DMS79 treated with DMSO at 0.1 percent for 48 hours (cell line): ENCODE measurements around the gene RHOJ.
"Not testable (repeated sequence)": the region's sequence is repeated elsewhere in the genome, so short reads cannot be mapped to it uniquely, and the experiment has no call there.

Source experiments
- DNase-seq: peaks from one replicate; lab custom pipeline; 2025; lab: John Stamatoyannopoulos, UW

Gene RHOJ

GRCh38 chr14:63297372-63298063 is 93.3 kb downstream of the RHOJ start:
- DNase-seq, result no peak

- no peak for DNase-seq
Observed at GRCh38 chr14:63299351-63300110, 95.3 kb downstream of the RHOJ start.

GRCh38 chr14:63300854-63301253 is 96.6 kb downstream of the RHOJ start:
- no peak for DNase-seq

GRCh38 chr14:63301891-63302534 is 97.8 kb downstream of the RHOJ start:
- DNase-seq, result no peak

GRCh38 chr14:63304429-63304828 is 100.2 kb downstream of the RHOJ start:
- DNase-seq, result not testable (repeated sequence)

- no peak for DNase-seq
Observed at GRCh38 chr14:63308723-63309317, 104.6 kb downstream of the RHOJ start.

- DNase-seq, result no peak
Observed at GRCh38 chr14:63318835-63319234, 114.6 kb downstream of the RHOJ start, which contains the start of gene GPHB5. GPHB5 (minus strand) TSS chr14:63318935; CDS start chr14:63317849, 1,086 bp downstream.

GRCh38 chr14:63322472-63322871 is 118.2 kb downstream of the RHOJ start:
- DNase-seq, result no peak

- no peak for DNase-seq
Observed at GRCh38 chr14:63322897-63323573, 118.8 kb downstream of the RHOJ start.

GRCh38 chr14:63326840-63327239 is 122.6 kb downstream of the RHOJ start:
- DNase-seq, result no peak

- DNase-seq, result no peak
Observed at GRCh38 chr14:63328787-63329737, 124.8 kb downstream of the RHOJ start.

GRCh38 chr14:63342371-63342770 is 138.1 kb downstream of the RHOJ start:
- no peak for DNase-seq
